GM15510 (cell line): ENCODE data around the gene RTCB.

Experiments
- POLR2A ChIP-seq: IDR thresholded peaks from 3 replicates; pipeline ENCODE4 v1.6.1; 2011; ENCODE audit warnings: borderline replicate concordance; ENCODE audit not compliant: insufficient read length; ENCODE audit errors: extremely low read depth

The RTCB gene

DNA sequence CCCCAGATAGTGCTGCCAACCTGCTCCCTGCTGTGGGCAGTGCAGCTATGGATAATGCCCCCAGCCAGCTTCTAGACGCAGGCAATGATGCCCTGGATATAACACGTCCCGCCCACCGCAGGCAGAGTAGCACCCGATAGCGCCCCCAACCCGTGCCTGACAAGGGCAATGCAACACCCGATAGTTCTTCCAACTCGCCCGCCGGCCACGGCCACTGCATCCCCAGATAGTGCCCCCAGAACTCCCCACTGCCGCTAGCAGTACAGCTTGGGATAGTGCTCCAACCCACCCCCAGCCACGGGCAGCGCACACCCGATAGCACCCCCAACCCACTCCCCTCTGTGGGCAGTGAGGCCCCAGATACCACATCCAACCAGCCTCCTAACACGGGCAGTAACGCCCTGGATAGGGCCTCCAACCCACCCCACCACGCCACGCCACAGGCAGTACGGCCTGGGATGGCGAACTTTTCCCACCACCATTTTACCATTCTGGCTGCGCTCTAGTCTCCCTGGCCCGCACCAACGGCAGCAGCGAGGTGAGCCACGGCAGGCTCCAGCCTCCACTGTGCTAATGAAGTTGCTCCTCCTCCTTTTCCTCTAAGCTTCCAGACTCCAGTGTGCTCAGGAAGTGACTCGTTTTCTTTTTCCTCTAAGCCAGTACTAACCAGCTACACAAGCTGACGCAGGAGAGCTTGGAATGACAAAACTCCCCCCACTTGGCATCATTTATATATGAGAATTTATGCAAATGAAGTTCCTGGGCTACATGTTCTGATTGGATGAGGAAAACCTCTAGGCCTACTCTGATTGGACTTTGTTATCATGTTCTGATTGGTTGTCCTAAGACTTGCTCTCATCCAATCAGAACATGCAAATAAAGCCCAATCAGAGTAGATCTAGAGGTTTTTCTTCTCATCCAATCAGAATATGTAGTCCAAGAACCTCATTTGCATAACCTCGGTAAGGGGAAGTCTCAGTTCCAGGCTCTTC lies 57.4 kb downstream of the RTCB start:
- TF ChIP-seq POLR2A = no peak

DNA sequence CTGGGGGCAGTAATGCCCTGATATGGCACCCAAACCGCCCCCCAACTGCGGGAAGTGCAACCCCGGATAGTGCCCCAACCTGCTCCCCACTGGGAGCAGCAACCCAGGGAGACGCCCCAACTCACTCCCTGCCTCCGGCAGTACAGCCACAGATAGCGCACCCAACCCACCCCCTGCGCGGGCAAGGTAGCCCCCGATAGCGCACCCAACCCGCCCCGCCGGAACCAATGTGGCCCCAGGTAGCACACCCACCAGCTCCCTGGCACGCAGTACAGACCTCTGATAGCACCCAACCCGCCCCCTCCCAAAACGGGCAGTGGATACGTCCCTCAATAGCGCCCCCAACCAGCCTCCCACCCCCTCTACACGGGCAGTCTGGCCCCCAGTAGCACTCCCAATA lies 58.2 kb downstream of the RTCB start:
- TF ChIP-seq POLR2A = no peak

DNA sequence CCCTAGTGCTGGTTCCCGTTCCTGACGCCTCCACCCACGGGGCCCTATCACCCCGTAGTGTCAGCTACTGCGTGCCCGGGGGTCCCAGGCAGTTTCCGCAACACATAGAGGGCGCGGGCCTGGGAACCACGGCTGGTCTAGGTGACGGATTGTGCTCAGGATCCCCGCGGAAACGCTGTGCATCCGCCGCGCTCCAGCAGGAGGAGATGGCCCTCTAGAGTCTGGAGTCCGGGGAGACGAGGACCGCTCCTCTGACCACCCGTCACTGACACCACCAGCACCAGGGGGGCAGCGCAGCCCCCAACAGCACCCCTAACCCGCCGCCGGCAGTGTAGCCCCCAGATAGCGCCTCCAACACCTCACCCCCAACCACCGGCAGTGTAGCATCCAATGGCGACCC lies 58.8 kb downstream of the RTCB start:
- no peak for TF ChIP-seq POLR2A

DNA sequence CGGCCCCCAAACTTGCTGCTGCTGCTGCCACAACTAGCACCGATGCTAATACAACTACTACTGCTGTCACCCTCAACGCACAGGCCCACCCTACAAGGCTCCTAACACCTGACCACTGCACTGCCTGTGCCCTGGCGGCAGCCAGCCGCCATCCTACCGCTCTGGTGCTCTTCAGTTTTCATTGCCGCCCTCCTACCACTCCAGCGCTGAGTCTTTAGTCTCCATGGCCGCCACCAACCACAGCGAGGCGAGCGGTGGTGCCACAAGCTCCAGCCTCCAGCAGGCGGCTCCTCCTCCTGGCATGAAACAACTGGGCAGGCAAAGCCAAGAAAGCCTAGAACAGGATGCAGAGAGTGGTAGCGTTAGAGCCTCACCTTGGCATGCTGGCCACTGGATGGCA lies 59.4 kb downstream of the RTCB start:
- TF ChIP-seq POLR2A = no peak

DNA sequence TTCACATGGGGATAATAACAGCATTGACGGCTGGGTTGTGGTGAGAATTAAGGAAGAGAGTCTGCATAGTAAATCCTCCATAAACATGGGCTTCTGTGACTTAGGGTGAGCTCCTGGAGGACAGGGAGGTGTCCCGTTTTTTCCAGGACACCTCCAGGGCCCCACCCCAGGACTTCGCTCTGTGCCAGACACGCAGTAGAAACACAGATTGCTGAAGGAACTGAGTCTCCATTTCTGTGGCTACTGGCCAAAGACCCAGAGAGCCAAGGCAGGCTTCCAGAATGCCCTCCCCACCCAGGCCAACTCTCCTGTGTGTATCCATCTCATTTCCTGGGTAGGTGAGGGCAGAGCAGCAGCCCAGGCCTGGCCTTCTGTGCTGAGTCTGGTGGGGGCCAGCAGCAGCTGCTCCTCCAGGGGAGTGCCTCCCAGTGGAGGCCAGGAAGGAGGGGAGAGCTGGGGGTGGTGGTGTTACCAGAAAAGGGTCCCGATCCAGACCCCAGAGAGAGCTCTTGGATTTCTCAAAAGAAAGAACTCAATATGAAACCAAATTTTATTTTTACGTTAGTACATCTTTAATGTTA lies 63.9 kb downstream of the RTCB start:
- TF ChIP-seq POLR2A = no peak

DNA sequence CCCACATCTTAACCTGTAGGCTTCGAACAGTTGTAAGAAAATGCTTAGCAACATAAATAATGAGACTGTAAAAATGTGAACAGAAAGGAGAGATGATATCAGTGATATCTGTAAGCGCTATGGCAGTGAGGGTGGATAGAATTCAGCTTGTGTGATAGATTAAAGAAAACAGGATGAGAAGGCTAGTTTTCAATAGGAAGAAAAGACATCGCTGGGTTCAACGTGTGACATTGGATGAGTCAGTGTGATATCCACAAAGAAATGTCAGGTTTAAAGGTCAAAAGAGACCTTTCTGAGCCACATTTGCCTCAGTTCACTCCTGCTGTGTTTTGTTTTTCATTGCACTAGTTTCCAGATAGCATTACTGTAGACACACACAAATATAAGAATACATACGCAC lies 68.1 kb downstream of the RTCB start:
- no peak for TF ChIP-seq POLR2A

DNA sequence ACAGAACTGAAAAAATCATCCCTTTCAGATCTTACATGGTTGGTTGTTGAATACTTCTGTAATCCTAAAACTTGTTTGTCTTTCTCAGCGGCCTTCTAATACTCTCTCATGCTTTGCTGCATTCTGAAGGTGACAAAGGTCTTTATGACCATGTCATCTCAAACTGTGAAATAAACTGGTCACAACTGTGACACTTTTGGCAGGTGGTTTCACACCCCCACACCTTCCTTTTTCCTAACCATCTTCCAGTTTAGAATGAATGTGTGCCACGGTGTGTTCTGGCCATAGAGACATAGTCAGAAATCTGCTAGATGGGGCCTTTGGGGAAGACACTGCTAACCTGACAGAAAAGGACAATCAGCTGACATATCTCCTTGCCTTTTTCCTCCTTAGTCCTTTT lies 69.1 kb downstream of the RTCB start:
- TF ChIP-seq POLR2A = no peak

DNA sequence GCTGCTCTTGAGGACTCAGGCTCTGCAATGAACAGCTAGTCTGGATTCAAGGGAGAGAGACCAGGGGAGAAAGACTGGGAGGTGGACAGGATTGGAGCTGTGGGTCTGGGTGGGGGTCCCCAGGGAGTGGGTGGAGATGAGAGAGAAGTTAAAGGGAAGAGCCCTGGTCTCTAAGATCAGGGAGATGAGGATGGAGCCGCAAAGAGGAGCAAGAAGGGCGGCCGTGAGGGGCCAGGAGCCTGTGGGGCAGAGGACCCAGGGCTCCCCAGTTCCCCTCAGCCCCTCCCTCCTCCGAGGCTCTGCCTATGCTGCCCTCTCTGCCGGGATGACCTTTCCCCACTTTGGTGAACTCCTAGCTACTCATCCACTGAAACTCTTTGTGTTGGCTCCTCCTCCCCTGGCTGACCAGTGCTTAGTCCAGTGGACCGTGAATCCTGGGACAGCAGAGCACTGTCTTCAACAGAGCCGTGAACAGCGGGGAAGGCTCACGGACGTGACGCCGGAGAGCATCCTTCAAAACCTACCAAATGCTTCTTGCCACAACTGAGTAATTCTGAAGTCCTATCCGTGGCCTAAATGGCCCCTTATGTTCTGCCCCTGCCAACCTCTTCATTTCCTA lies 70.8 kb downstream of the RTCB start:
- TF ChIP-seq POLR2A = no peak

DNA sequence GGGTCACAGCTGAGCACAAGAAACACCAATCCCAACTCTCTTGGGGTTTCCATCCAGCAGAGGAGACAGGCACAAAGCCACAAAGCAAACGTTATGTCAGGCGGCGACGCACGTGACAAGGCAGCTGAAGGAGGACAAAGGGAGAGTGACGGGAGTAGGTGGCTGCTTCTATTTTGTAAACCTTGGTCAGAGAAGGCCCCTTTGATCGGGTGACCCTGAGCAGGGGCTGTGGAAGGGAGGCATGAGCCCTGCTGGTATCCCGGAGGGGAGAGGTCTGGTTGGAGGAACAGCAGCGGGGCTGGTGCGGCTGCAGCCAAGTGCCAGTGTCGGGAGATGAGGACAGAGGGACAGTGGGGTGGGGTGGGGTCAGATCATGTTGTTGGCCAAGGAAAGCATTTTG lies 71.6 kb downstream of the RTCB start:
- no peak for TF ChIP-seq POLR2A

DNA sequence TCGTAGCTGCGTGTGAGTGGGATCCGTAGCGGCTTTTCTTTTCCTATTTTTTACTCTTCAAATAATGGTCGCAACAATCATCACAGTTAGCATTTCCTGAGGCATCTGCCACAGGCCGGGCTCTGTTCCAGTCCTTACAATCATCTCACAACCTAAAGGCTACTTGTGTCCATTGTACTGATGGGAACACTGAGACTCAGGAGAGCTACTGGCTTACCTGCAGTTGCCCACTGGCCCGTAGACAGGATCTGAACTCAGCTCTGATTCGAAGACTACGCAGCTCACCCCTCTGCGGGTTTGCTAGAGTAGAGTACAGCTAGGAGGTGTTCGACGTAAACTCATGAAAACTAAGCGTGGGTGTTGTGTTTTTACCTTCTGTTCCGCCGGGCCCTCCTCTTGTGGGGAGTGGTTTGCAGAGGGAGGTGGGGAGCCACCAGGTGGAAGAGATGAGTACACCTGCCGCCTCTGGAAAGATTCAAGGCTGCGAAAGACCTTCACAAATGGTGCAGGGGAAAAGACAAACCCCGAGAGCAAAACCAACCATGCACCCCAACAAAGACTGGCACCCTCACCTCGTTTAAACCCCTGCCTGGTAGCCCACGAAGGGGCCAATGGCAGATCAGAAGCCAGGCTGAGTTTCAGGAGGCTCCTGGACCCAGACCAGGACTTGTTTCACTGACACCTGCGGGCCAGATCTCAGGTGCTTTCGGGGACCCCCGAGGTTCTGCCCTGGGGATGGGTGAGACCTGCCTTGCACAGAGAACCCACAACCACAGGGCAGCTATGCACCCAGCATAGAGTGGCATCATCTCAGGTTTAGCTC lies 72.6 kb downstream of the RTCB start:
- no peak for TF ChIP-seq POLR2A

DNA sequence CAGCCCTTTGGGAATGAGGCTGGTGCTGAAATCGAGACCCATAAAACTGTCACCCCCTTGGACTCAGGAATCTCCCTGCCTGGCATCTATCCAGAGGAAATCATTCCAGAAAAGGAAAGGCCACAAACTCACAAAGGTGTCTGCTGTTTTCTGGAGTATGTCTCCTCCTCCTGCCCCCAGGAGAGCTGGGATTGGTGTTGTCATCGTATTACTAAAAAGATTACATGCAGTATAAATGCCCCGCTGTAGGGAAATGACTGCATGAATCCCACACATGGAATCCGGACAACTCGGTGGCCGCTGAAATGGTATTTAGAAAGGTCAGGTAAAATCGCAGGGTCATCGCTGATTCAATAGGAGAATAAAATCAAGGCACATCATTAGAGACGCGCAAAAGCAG lies 73.3 kb downstream of the RTCB start:
- no peak for TF ChIP-seq POLR2A
